M059J (cell line): ENCODE measurements around the gene ZC2HC1B. TPM values are rescaled to one million over a fixed set of nuclear protein-coding genes. Genes with fewer than 3 reads are reported as not detected.

Experiments used
- DNase-seq: peaks from one replicate; pipeline ENCODE4 v3.0.0-alpha.2; 2012; ENCODE audit warnings: low read depth
- total RNA-seq: library from RNA; depleted of rRNA; stranded (reverse); fragments of >200 nt; shearing (Covaris generic); gene quantifications from 2 replicates; pipeline ENCODE4 v1.2.3, GENCODE V29; 2014

Gene ZC2HC1B
- total RNA-seq, 1 experiment from 2014 or later, result not detected

GRCh38 chr6:143934331-143934730 is 70.1 kb downstream of the ZC2HC1B start:
- DNase-seq, result no peak

DNA sequence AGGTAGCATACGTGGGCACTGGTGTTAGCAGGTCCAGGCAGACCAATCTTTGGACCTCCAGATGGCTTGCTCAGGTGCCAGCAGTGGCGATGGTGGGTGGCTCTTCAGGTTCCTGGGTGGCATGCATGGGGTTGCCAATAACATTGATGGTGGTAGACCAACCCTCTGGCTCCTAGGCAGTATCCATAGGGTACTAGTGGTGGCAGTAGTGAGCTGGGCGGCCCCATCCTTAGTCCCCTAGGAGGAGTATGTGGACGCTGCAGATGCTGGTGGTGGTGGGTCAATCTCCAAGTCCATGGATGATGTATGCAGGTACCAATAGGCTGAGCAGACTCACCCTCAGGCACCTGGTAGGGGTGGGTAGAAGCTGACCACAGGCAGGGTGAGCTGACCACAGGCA is 70.6 kb downstream of the ZC2HC1B start:
- DNase-seq, result no peak

DNA sequence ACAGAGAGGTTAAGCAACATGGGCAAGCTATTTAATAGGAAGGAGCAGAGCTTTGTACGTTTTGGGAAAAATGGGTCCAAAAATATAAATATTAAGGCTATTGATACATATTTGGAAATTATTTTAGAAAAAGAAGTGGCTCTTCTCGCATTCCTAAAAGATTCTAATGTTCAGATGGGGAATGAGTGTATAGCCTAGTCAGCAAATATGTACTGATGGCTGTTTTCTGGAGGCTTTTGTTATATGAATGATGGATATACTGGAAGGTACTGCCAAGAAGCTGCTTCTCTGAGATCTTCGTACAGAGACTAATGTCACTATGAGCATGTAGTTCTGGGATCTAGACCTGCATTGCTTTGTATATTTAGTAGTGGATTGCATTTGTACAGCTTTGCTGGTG is 72.1 kb downstream of the ZC2HC1B start:
- no peak for DNase-seq

GRCh38 chr6:143936778-143937667 is 72.7 kb downstream of the ZC2HC1B start:
- no peak for DNase-seq

GRCh38 chr6:143937668-143937970 is 73.3 kb downstream of the ZC2HC1B start:
- no peak for DNase-seq

DNA sequence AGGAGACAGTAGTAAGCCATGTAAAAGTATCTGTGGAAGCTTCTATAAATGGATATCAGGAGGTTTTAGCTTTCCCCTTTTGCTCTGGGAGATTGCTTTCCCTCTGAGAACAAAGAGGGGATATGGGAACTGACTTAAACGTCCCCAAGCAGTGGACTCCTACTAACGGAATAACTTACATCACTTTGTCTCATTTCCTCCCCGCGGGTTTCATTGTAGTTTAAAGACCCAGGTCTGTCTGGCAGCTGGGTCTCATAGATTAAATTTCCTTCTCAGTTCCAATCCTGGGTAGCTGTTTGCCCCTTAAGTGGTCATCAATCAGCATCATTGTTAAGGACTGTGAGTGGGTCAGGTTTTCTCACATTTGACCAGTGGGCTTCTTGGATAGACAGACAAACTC is 75.1 kb downstream of the ZC2HC1B start:
- no peak for DNase-seq

GRCh38 chr6:143940011-143940597 is 75.8 kb downstream of the ZC2HC1B start:
- peak; percentile 68 for DNase-seq

- DNase-seq, result peak; percentile 74
Observed at GRCh38 chr6:143941852-143942627, 77.8 kb downstream of the ZC2HC1B start.

DNA sequence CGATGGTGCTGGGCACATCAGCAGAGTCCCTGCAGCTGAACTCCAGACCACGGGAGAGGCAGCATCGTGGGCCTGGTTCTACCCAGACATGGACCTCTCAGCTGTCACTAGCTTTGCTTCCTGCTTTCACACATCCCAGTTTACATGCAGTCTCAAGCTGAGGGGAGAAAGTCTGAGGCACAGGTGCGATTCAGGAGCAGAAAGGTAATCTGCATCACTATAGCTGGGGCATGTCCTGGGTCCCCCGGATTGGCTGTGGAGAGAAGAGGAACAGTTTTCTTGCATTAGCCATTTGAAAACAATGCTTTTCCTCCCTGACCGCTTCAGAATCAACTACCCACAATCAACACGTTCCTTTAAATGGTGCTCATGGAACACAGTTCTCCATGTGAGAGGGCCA is 83.9 kb downstream of the ZC2HC1B start:
- no peak for DNase-seq

GRCh38 chr6:143949535-143949934 is 85.3 kb downstream of the ZC2HC1B start:
- no peak for DNase-seq

GRCh38 chr6:143949962-143950361 is 85.7 kb downstream of the ZC2HC1B start:
- no peak for DNase-seq

DNA sequence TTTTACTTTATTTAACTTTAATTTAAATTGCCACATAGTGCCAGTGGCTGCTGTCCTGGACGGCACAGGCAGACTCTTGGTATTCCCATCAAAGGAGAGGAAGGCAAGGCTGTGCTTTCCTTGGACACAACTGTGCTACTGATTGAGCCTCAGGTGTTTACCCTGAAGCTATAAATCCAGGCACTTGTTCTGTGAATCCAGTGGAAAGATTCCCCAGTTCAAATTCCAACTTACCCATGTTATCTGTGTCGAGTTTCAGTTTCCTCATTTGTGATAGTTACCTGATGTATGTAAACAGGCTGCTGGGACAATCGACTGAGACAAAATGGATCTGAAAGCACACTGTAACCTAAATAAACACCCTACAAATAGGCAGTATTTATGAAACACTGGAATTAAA is 86.6 kb downstream of the ZC2HC1B start:
- no peak for DNase-seq

- no peak for DNase-seq
Observed at GRCh38 chr6:143952060-143952778, 87.9 kb downstream of the ZC2HC1B start.

DNA sequence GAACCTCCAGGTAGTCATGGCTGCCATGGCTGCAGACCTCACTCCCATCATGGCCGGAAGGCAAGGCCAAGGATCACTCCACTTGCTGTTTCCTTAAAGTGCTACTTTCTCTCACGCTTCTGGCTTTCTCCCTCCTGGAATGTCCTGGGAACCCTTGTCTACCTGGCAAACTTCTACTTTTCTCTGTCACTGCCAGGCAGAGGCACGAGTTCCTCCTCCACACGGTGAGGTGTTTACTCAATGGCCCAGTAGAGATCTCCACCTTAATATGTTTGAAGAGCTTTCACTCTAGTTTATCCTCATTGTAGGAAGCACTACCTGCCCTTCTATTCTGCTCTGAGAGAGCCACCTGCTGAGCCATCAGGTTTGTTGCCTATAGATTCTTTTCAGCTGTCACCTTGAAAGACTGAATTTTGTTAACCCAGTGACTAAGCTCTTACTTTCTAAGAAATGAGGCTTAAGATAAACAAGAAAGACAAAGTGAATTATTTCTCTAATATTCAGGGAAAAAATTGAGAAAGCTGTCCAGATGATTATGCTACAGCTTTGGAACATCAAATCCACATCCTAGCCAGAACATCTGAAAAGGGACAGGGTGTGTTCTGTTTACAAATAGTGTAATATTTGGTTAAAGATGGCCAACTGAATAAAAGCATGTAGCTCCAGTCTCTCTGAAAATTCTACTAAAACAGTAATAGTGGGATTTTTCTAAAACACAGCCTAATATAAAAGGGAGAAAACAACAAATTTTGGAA is 88.8 kb downstream of the ZC2HC1B start:
- DNase-seq, result no peak

GRCh38 chr6:143953922-143954321 is 89.6 kb downstream of the ZC2HC1B start:
- no peak for DNase-seq

DNA sequence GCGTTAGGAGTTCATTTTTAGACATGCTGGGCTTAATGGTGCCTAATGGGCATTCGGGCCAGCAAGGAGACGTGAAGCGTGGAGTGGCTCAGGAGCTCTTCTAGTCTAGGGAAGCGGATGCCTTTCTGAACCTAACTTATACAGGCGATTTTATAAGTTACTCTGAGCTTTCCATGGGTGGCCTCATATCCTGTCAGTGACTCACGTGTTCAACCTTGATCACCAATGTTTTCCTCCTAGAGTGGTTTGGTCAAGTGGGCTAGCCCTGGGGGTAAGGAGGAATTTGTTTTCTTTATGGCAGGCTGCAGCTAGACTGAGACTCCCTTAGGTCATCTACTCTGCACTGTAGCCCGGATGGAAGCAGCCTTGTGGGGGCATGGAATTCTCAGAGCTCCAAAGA is 91.7 kb downstream of the ZC2HC1B start:
- peak; percentile 70 for DNase-seq

DNA sequence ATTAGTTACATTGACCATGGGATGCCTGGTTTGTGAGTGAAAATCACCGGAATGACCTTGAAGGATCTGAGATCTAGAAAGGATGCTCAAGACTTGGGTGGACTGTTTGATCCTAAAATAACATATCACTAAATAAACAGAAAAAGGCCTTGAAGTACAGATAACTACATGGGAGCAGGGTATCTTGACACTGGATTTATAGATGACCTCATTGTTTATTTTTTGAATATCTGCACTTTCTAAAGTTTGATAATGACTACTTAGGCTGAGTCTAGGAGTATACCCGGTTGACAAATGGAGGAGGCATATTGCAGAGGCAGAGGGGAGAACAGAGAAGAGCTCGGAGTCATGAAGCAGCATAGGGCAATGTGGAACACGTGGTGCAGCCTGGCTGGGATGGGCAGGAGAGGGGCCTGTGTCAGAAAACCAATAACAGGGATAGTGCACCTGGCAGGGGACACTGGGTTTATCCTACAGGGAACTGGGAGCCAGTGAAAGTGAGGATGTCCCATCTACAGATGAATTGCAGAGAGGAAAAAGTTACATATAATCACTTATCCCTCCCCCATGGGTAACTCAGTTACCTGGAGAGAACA is 93.5 kb downstream of the ZC2HC1B start:
- DNase-seq, result no peak

GRCh38 chr6:143958839-143959399 is 94.6 kb downstream of the ZC2HC1B start:
- DNase-seq, result no peak

GRCh38 chr6:143959927-143960326 is 95.7 kb downstream of the ZC2HC1B start:
- DNase-seq, result no peak

- no peak for DNase-seq
Observed at GRCh38 chr6:143961066-143961465, 96.8 kb downstream of the ZC2HC1B start.
